Spinal cord (tissue), 10 donors: ENCODE results near the gene GABPA. TPM values are rescaled to one million over a fixed set of nuclear protein-coding genes. Genes with fewer than 3 reads are reported as not detected.
"Not testable (repeated sequence)": the region's sequence is repeated elsewhere in the genome, so short reads cannot be mapped to it uniquely, and the experiment has no call there.

Experiments
- DNase-seq, 6 donors: peaks; one replicate each; pipeline versions ENCODE4 v3.0.0 to v3.0.0-alpha.2; 2013 to 2015; ENCODE audit warnings: low spot score in 6 of 6, low read depth in 4 of 6
- H3K27ac ChIP-seq: one replicate; pipeline ENCODE4 v1.5.1; 2013; ENCODE audit warnings: low read depth, low read length, control low read depth
- H3K27me3 ChIP-seq: one replicate; pipeline ENCODE4 v1.6.1; 2013; ENCODE audit warnings: low read length; ENCODE audit not compliant: control insufficient read depth, insufficient read depth
- H3K36me3 ChIP-seq: one replicate; pipeline ENCODE4 v1.6.1; 2013; ENCODE audit warnings: low read length; ENCODE audit not compliant: control insufficient read depth, insufficient read depth
- H3K4me1 ChIP-seq: one replicate; pipeline ENCODE4 v1.6.1; 2013; ENCODE audit warnings: low read length; ENCODE audit not compliant: control insufficient read depth, insufficient read depth
- H3K4me3 ChIP-seq: one replicate; pipeline ENCODE4 v1.5.1; 2013; ENCODE audit warnings: low read depth, low read length, control low read depth
- H3K9me3 ChIP-seq: one replicate; pipeline ENCODE4 v1.6.1; 2013; ENCODE audit warnings: low read length; ENCODE audit not compliant: control insufficient read depth, insufficient read depth
- WGBS: methylation state at CpG from one replicate; pipeline ENCODE4 v1.1.5; 2013; ENCODE audit warnings: missing lambda C conversion rate; ENCODE audit not compliant: insufficient coverage; 5-methylcytosine and 5-hydroxymethylcytosine counted together
- polyA plus RNA-seq, 2 donors: library from polyadenylated mRNA; unstranded; fragments of 120-200 nt; gene quantifications; one replicate each; pipeline ENCODE4 v1.2.1, GENCODE V29; 2013; ENCODE audit not compliant: insufficient read length in 2 of 2
- total RNA-seq, 2 donors: library from RNA; depleted of rRNA in 1 of 2; stranded (reverse); fragments of 120-200 nt in 1 of 2; fragments of >200 nt in 1 of 2; gene quantifications; one replicate each; pipeline versions ENCODE4 v1.2.3 to v1.2.4, GENCODE V29; 2013 to 2014
- donor health status: healthy.

The GABPA gene
- total and polyA plus RNA-seq, 4 donors = 23.9 to 53.7 (median 30.6) TPM

GRCh38 chr21:25708467-25709065 is 26.2 kb upstream of the GABPA start:
- peak; percentile 7 to 84 (median 33) for DNase-seq
- peaks cover 7% of the 10 kb centered on the region for H3K36me3 ChIP-seq
- no peaks in the 10 kb centered on the region for H3K4me1 ChIP-seq
- no peak overlapping the region for H3K27ac ChIP-seq
- H3K9me3 ChIP-seq = no peaks in the 10 kb centered on the region
- no peak overlapping the region for H3K4me3 ChIP-seq
- WGBS = 64% methylated on average over 4 of the region's 7 CpGs
- no peaks in the 10 kb centered on the region for H3K27me3 ChIP-seq

DNA sequence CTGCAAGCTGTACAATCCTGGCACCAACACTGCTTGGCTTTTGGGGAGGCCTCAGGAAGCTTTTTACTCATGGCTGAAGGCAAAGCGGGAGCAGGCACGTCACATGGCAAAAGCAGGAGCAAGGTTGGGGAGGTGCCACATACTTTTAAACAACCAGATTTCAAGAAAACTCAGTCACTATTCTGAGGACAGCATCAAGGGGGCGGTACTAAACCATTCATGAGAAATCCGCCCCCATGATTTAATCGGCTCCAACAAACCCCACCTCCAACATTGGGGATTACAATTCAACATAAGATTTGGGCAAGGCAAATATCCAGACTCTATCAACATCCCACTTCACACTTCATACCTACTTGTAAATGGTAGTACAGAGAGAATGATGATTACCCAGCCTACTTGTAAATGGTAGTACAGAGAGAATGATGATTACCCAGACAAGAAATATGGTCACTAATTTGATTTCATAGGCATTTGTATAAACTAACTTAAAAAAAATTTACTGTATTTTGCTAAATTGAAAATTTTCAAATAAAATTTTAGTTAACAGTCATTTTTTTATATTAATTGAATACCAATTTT is 25.0 kb upstream of the GABPA start:
- no peaks in the 10 kb centered on the region for H3K9me3 ChIP-seq
- no CpG with 5 or more reads among the region's 5 CpGs for WGBS
- H3K4me3 ChIP-seq = no peak overlapping the region
- no peaks in the 10 kb centered on the region for H3K27me3 ChIP-seq
- DNase-seq = no peak
- peaks cover 11% of the 10 kb centered on the region for H3K36me3 ChIP-seq
- no peaks in the 10 kb centered on the region for H3K4me1 ChIP-seq
- no peak overlapping the region for H3K27ac ChIP-seq

DNA sequence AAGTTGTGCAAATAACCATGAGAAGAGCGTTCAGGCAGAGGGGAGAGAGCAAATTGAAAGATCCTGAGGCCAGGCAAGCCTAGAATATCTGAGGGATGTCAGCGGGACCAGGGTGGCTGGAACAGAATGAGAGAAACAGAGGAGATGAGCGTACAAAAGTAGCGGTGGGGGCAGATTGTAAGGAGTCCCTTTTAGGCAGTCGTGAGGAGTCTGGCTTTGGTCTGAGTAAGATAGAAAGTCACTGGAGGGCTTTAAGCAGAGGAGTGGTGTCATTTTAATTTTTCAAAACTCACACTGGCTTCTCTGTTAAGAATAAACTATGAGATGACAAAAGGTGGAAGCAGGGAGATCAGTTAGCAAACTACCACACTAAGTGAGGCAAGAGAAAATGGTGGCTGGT is 24.2 kb upstream of the GABPA start:
- no peak for DNase-seq
- no peaks in the 10 kb centered on the region for H3K27me3 ChIP-seq
- H3K36me3 ChIP-seq = peaks cover 11% of the 10 kb centered on the region
- H3K4me1 ChIP-seq = no peaks in the 10 kb centered on the region
- 94% methylated on average over 3 of the region's 5 CpGs for WGBS
- no peaks in the 10 kb centered on the region for H3K9me3 ChIP-seq
- H3K4me3 ChIP-seq = no peak overlapping the region
- H3K27ac ChIP-seq = no peak overlapping the region

DNA sequence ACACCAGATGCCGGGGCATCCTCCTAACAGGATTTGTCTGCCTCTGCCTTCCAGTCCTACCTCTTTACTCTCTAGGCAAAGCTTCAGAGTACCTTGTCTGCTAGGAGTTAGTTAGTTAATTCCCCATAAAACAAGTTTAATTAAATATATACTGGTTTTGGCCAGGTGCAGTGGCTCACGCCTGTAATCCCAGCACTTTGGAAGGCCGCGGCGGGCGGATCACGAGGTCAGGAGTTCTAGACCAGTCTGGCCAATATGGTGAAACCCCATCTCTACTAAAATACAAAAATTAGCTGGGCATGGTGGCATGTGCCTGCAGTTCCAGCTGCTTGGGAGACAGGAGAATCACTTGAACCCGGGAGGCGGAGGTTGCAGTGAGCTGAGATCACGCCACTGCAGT is 20.7 kb upstream of the GABPA start:
- 100% methylated on average over 1 of the region's 10 CpGs for WGBS
- peaks cover 17% of the 10 kb centered on the region for H3K36me3 ChIP-seq
- H3K27me3 ChIP-seq, H3K9me3 ChIP-seq, H3K4me1 ChIP-seq, DNase-seq, H3K4me3 ChIP-seq, H3K27ac ChIP-seq: not testable (repeated sequence)

- WGBS = no CpG with 5 or more reads among the region's 5 CpGs
- no peak overlapping the region for H3K4me3 ChIP-seq
- no peaks in the 10 kb centered on the region for H3K27me3 ChIP-seq
- H3K27ac ChIP-seq = no peak overlapping the region
- H3K4me1 ChIP-seq = no peaks in the 10 kb centered on the region
- H3K36me3 ChIP-seq = peaks cover 25% of the 10 kb centered on the region
- no peak for DNase-seq
- H3K9me3 ChIP-seq = no peaks in the 10 kb centered on the region
These were observed 17.2 kb upstream of the GABPA start for GRCh38 chr21:25717491-25718147.

GRCh38 chr21:25721987-25722386 is 12.8 kb upstream of the GABPA start:
- 100% methylated on average over 1 of the region's 3 CpGs for WGBS
- H3K9me3 ChIP-seq = no peaks in the 10 kb centered on the region
- no peaks in the 10 kb centered on the region for H3K4me1 ChIP-seq
- peaks cover 18% of the 10 kb centered on the region for H3K36me3 ChIP-seq
- H3K27me3 ChIP-seq = no peaks in the 10 kb centered on the region
- no peak for DNase-seq
- no peak overlapping the region for H3K4me3 ChIP-seq
- no peak overlapping the region for H3K27ac ChIP-seq

DNA sequence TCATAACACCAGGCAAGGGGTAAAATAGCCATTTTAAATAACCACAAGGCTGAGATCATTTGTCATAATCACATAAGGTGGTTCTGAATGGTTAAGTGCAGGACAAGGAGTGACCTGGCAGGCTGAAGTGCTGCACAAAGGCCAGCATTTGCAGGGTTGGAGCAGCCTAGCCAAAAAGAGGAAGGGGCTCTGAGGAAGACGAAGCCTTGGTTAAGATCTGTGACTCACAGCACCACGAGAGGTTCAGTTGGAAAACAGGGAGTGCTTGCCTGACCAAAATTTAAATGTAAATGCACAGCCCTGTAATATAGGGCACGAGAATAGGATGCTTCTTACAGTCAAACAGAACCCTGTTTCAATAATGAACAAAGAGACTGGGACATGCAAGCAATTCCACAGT is 12.1 kb upstream of the GABPA start:
- 79% methylated on average over 2 of the region's 3 CpGs for WGBS

DNA sequence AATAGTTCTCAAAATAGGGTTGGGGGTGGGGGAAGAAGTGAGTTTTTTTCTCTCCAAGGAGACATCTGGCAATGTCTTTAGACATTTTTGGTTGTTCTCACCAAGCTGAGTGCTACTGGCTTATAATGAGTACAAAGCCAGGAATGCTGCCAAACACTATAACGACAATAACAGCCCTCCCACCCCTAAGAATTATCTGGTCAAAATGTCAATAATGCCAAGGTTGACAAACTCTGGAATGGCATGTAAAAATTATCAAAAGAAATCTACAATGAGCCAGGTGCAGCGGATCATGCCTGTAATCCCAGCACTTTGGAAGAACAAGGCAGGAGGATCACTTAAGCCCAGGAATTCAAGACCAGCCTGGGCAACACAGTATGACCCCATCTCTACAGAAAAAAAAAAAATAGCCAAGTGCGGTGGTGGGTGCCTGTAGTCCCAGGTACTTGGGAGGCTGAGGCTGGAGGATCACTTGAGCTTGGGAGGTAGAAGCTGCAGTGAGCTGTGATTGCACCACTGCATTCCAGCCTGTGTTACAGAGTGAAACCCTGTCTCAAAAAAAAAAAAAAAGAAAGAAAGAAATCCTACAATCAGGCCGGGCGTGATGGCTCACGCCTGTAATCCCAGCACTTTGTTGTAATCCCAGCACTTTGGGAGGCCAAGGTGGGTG is 2.5 kb upstream of the GABPA start:
- 100% methylated on average over 2 of the region's 6 CpGs for WGBS
- Histone ChIP-seq H3K9me3 (no peaks in the 10 kb centered on the region), H3K36me3 (peaks cover 9% of the 10 kb centered on the region), H3K27me3 (no peaks in the 10 kb centered on the region), H3K27ac (no peak overlapping the region), H3K4me3 (no peak overlapping the region), H3K4me1 (peaks cover 8% of the 10 kb centered on the region)
- no peak for DNase-seq

More for the DNA sequence above, 12.1 kb upstream of the GABPA start:
- Histone ChIP-seq H3K27ac (no peak overlapping the region), H3K4me3 (no peak overlapping the region), H3K36me3 (peaks cover 18% of the 10 kb centered on the region), H3K9me3 (no peaks in the 10 kb centered on the region), H3K27me3 (no peaks in the 10 kb centered on the region), H3K4me1 (no peaks in the 10 kb centered on the region)
- DNase-seq = no peak

DNA sequence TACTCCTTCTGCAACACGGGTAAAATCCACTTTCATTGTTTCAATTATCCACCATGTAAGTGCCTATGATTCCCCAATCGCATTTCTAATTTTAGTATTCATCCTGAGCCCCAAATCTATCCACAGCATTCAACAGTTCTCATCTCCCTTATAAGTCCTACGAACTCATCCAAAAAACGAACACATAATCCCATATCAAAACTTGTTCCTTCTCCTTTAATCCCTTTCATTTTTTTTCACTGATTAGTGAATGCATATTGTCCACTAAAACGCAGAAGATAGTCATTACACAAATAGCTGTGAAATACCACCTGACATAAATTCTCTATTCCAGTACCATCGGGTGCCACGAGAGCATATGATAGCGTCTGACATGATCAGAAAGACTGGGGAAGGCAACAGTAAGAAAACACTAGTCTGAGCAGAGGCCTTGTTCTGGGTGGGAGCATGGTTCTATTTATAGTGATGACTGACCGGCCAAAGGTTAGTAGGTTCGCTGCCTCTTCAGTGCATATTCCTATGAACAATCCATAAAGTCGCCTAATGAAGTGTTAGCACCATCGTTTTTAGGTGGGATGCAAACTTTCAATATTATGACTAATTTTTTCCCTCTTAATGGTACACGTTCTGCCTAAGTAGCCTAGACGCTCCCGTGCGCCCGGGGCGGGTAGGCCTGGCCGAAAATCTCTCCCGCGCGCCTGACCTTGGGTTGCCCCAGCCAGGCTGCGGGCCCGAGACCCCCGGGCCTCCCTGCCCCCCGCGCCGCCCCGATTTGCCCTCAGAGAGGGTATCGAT is 716 bp upstream of the GABPA start:
- no peaks in the 10 kb centered on the region for H3K27me3 ChIP-seq
- WGBS = 9% methylated on average over 26 of the region's 30 CpGs
- peaks cover 9% of the 10 kb centered on the region for H3K36me3 ChIP-seq
- peak overlapping the region; percentile 99 for H3K27ac ChIP-seq
- H3K4me3 ChIP-seq = peak overlapping the region; percentile 78
- peak in 2 of 6 donors; percentile 12 to 28 for DNase-seq
- H3K9me3 ChIP-seq = no peaks in the 10 kb centered on the region
- H3K4me1 ChIP-seq = peaks cover 8% of the 10 kb centered on the region
